Calu3 (cell line): ENCODE results near the gene MRPL21. TPM values are rescaled to one million over a fixed set of nuclear protein-coding genes. Genes with fewer than 3 reads are reported as not detected.

Experiments
- BruUV-seq: library from RNA; stranded (reverse); fragments of 400-500 nt; replicated peaks from 2 replicates; lab custom pipeline; 2021; lab: Mats Ljungman, UMichigan
- CTCF ChIA-PET: fragments of 300-600 bp; sonication (Branson Sonifier 250); formaldehyde crosslinking; loops from one replicate; lab custom pipeline; 2022; ENCODE audit warnings: antibody characterized with exemption; lab: Charles Lee
- DNase-seq: peaks from one replicate; pipeline ENCODE4 v3.0.0; 2022
- H3K27ac Mint-ChIP-seq: one replicate; pipeline ENCODE4 v1.8.0; 2022; ENCODE audit warnings: mixed read lengths; ENCODE audit not compliant: unreplicated experiment
- H3K27me3 Mint-ChIP-seq: one replicate; pipeline ENCODE4 v1.8.0; 2022; ENCODE audit warnings: mixed read lengths; ENCODE audit not compliant: unreplicated experiment
- H3K36me3 Mint-ChIP-seq: one replicate; pipeline ENCODE4 v1.8.0; 2022; ENCODE audit warnings: mild to moderate bottlenecking, moderate library complexity, mixed read lengths; ENCODE audit not compliant: insufficient read depth, unreplicated experiment
- H3K4me1 Mint-ChIP-seq: one replicate; pipeline ENCODE4 v1.8.0; 2022; ENCODE audit warnings: mild to moderate bottlenecking, low read depth, mixed read lengths; ENCODE audit not compliant: unreplicated experiment
- H3K4me3 Mint-ChIP-seq: one replicate; pipeline ENCODE4 v1.8.0; 2022; ENCODE audit warnings: mild to moderate bottlenecking, low read depth, moderate library complexity, mixed read lengths; ENCODE audit not compliant: unreplicated experiment
- H3K9me3 Mint-ChIP-seq: one replicate; pipeline ENCODE4 v1.8.0; 2022; ENCODE audit warnings: low read depth, mixed read lengths; ENCODE audit not compliant: unreplicated experiment
- CTCF ChIP-seq: fragments of 200-600 bp; IDR thresholded peaks from one replicate; pipeline ENCODE4 v1.8.0; 2022; ENCODE audit warnings: antibody characterized with exemption; ENCODE audit not compliant: unreplicated experiment
- intact Hi-C: fragments of 100-400 bp; cut with micrococcal nuclease; formaldehyde crosslinking; loops from one replicate; pipeline ENCODE4 v1.10.0; 2022; ENCODE audit not compliant: unreplicated experiment
- total RNA-seq: library from RNA; stranded (reverse); gene quantifications from 2 replicates; pipeline ENCODE4 v1.2.3, GENCODE V29; 2022

MRPL21 gene
- total RNA-seq, 1 experiment from 2014 or later, result 79.7 TPM

- Mint-ChIP-seq H3K4me3 (no peak overlapping the region), H3K9me3 (no peaks in the 10 kb centered on the region), H3K36me3 (peaks cover 5% of the 10 kb centered on the region), H3K27ac (no peak overlapping the region), H3K27me3 (no peaks in the 10 kb centered on the region), H3K4me1 (no peaks in the 10 kb centered on the region)
- CTCF ChIA-PET, result interaction anchor here (0.7 kb wide), 1 partner anchor 69 kb away, joined by 3 read pairs; no protein-coding TSS in a partner anchor
- no peak for TF ChIP-seq CTCF
- no TSS peak for BruUV-seq
- DNase-seq, result no peak
- intact Hi-C loops, result no loop called here
Observed at GRCh38 chr11:68938816-68939582, 35.4 kb upstream of the MRPL21 start.

GRCh38 chr11:68938088-68938487 is 34.5 kb upstream of the MRPL21 start:
- no TSS peak for BruUV-seq
- Mint-ChIP-seq H3K27ac (no peak overlapping the region), H3K36me3 (peaks cover 5% of the 10 kb centered on the region), H3K4me3 (no peak overlapping the region), H3K4me1 (no peaks in the 10 kb centered on the region), H3K27me3 (no peaks in the 10 kb centered on the region), H3K9me3 (no peaks in the 10 kb centered on the region)
- intact Hi-C loops, result no loop called here
- CTCF ChIA-PET, result interaction anchor here (0.6 kb wide), 1 partner anchor 9 kb away, joined by 3 read pairs; no protein-coding TSS in a partner anchor
- DNase-seq, result no peak
- no peak for TF ChIP-seq CTCF

- H3K4me1 Mint-ChIP-seq, result no peaks in the 10 kb centered on the region
- intact Hi-C loops, result no loop called here
- H3K27me3 Mint-ChIP-seq, result no peaks in the 10 kb centered on the region
- H3K4me3 Mint-ChIP-seq, result no peak overlapping the region
- no peak overlapping the region for H3K27ac Mint-ChIP-seq
- no peak for TF ChIP-seq CTCF
- no peak for DNase-seq
- H3K9me3 Mint-ChIP-seq, result no peaks in the 10 kb centered on the region
- peaks cover 9% of the 10 kb centered on the region for H3K36me3 Mint-ChIP-seq
- BruUV-seq, result no TSS peak
- CTCF ChIA-PET, result no interaction called here
Observed at GRCh38 chr11:68936676-68937620, 33.3 kb upstream of the MRPL21 start.

GRCh38 chr11:68936358-68936636 is 32.7 kb upstream of the MRPL21 start:
- intact Hi-C loops, result no loop called here
- no peak overlapping the region for H3K27ac Mint-ChIP-seq
- no peak overlapping the region for H3K4me3 Mint-ChIP-seq
- no TSS peak for BruUV-seq
- no peak for TF ChIP-seq CTCF
- H3K9me3 Mint-ChIP-seq, result no peaks in the 10 kb centered on the region
- H3K27me3 Mint-ChIP-seq, result no peaks in the 10 kb centered on the region
- no peaks in the 10 kb centered on the region for H3K4me1 Mint-ChIP-seq
- H3K36me3 Mint-ChIP-seq, result peaks cover 10% of the 10 kb centered on the region
- CTCF ChIA-PET, result no interaction called here
- no peak for DNase-seq
